ENCODE results near the gene SPIRE2. TPM values are rescaled to one million over a fixed set of nuclear protein-coding genes. Genes with fewer than 3 reads are reported as not detected.

SPIRE2 gene
- total and polyA plus RNA-seq, 2 of the 13 experiments (the other 11 are each of a cell fraction or from before 2014, with no cell fraction given) = 13.3 to 37.5 TPM

- TF ChIP-seq PAF1 (CRISPR knock-in tag; IDR thresholded peaks at IDR 0.05) (no peak), POLR2A (IDR thresholded peaks at IDR 0.05; ENCODE audit: insufficient read depth in 1 of 2, low read depth in 2 of 2, low read length in 2 of 2) (0 out of 4 replicates have a peak, but pooled peaks of 1 of the 2 experiments have one; percentile 42), TGIF2 (CRISPR knock-in tag; IDR thresholded peaks at IDR 0.05) (no peak), ARID4A (CRISPR knock-in tag; IDR thresholded peaks at IDR 0.05; ENCODE audit: borderline replicate concordance) (no peak; the same call in 1 of the 2 replicates), CSRNP1 (CRISPR knock-in tag; IDR thresholded peaks at IDR 0.05) (peak; percentile 81; the same call in 1 of the 2 replicates), ZZZ3 (CRISPR knock-in tag; IDR thresholded peaks at IDR 0.05; ENCODE audit: borderline replicate concordance) (no peak), RORA (CRISPR knock-in tag; IDR thresholded peaks at IDR 0.05) (no peak), MTA1 (CRISPR knock-in tag; IDR thresholded peaks at IDR 0.05; ENCODE audit: borderline replicate concordance) (peak; percentile 42; the same call in 1 of the 2 replicates), IRX3 (CRISPR knock-in tag; IDR thresholded peaks at IDR 0.05; ENCODE audit: borderline replicate concordance, low read depth) (no peak), XBP1 (CRISPR knock-in tag; IDR thresholded peaks at IDR 0.05) (no peak), KAT8 (CRISPR knock-in tag; IDR thresholded peaks at IDR 0.05) (no peak), MTA3 (CRISPR knock-in tag; IDR thresholded peaks at IDR 0.05) (no peak), NFATC3 (CRISPR knock-in tag; IDR thresholded peaks at IDR 0.05) (no peak), PHF8 (CRISPR knock-in tag; IDR thresholded peaks at IDR 0.05) (peak; percentile 56), FOXC1 (CRISPR knock-in tag; IDR thresholded peaks at IDR 0.05; ENCODE audit: borderline replicate concordance) (0 out of 2 replicates have a peak, but pooled peaks have one; percentile 70), FOXP4 (CRISPR knock-in tag; IDR thresholded peaks at IDR 0.05) (no peak), USF2 (IDR thresholded peaks at IDR 0.05; ENCODE audit: low read depth, low read length) (no peak), USF2 (CRISPR knock-in tag; IDR thresholded peaks at IDR 0.05; ENCODE audit: borderline replicate concordance) (no peak), EED (CRISPR knock-in tag; IDR thresholded peaks at IDR 0.05) (no peak), HMG20B (CRISPR knock-in tag; conservative IDR thresholded peaks at IDR 0.05) (no peak)
These were observed 775 bp downstream of the SPIRE2 start (continued) for GRCh38 chr16:89828870-89829629.

All from HepG2 (cell line).